GM13977 (cell line): ENCODE measurements around the gene CEBPG.

Source experiments
- DNase-seq: peaks from one replicate; pipeline ENCODE4 v3.0.0; 2012; ENCODE audit warnings: low spot score
- in situ Hi-C: fragments of 300-500 bp; cut with MboI; formaldehyde crosslinking; loops from one replicate; pipeline ENCODE4 v1.12.0; 2022; ENCODE audit warnings: low sequenced_read_pairs, low pct_unique_long_range_greater_than_20kb, mixed read lengths, inconsistent platforms; ENCODE audit not compliant: unreplicated experiment
- TF ChIP-seq, protein P1 (sequence below): IDR thresholded peaks from 2 replicates; pipeline ENCODE4 v1.5.1; 2012; ENCODE audit warnings: mild to moderate bottlenecking, control low read depth; ENCODE audit not compliant: insufficient read depth; ENCODE audit errors: extremely low read depth, missing control alignments

Gene CEBPG

DNA sequence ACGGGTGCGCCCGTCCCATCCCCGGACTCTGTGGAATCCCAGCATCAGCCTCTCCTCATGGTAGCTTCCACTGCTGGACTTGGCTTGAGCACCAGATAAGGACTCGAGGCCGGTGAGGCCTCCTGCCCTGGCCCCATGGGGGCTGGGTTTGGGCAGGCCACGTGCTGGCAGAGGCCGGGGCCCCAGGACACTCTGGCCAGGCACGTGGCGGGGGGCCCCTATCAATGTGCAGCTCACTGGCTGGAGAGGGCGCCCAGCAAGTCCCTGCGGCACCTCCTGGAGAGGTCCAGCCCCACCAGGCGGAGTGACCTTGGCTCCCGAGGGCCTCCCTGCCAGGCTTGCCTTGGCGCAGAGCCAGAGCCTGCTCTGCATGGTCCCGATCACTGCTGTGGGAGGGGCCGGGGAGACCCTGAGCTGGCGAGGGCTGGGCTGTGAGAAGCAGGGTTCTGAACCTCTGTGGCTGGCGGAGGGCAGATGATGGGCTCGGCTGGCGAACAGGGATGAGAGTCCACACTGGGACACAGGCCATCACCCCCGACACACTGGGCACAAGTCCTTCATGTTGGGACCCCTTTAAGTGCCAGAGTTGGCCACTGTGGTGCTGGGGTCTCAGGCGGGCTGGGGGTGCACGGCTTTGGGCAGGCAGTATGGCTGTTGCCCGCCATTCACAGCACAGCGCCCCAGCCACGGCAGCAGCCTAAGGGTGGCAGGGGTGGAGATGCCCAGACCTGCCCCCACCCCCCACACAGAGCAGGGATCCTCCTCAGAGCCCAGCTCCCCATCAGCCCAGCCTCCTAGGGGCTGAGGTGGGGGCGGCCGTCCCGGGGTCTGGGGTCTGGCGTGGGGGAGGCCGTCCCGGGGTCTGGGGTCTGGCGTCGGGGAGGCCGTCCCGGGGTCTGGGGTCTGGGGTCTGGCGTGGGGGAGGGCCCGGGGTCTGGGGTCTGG is 19.1 kb downstream of the CEBPG start:
- TF ChIP-seq, protein P1, sequence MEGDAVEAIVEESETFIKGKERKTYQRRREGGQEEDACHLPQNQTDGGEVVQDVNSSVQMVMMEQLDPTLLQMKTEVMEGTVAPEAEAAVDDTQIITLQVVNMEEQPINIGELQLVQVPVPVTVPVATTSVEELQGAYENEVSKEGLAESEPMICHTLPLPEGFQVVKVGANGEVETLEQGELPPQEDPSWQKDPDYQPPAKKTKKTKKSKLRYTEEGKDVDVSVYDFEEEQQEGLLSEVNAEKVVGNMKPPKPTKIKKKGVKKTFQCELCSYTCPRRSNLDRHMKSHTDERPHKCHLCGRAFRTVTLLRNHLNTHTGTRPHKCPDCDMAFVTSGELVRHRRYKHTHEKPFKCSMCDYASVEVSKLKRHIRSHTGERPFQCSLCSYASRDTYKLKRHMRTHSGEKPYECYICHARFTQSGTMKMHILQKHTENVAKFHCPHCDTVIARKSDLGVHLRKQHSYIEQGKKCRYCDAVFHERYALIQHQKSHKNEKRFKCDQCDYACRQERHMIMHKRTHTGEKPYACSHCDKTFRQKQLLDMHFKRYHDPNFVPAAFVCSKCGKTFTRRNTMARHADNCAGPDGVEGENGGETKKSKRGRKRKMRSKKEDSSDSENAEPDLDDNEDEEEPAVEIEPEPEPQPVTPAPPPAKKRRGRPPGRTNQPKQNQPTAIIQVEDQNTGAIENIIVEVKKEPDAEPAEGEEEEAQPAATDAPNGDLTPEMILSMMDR: no peak
- DNase-seq: peak; percentile 34
- in situ Hi-C loops: no loop called here

- TF ChIP-seq, protein P1: no peak
- in situ Hi-C loops: no loop called here
- no peak for DNase-seq
Observed at GRCh38 chr19:33393286-33394005, 19.9 kb downstream of the CEBPG start.

DNA sequence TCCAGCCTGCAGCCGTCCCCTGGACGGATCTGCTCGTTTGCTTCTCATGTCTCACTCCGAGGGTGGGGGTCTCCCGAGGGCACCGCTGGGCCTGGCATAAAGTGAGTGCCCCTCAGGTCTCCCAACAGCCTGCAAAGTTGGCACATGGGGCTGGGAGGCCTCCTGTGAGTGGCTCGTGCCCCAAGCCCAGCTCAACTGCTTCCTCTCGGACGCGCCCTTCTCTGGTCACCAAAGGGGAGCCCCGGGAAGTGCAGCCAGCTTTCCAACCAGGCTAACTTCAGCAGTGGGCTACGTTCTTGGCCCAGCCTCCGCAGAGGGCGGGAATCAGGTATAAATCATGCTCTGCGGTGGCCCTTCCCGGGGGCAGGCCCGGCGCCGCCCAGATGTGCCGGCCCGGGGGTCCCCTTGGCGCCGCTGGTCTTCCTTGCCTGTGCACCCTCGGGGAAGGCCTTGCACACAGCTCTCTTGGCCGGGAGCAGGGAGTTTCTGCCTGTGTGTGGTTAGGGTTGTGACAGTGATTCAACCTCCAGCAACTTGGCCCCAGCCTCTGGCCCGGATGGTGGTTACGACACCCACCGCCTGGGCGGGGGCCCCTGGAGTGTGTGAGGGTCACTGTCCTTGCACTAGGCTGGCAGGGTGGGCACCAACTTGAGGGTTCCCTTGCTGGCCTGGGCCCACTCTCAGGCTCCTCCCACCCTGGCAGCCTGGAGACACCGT is 20.7 kb downstream of the CEBPG start:
- TF ChIP-seq, protein P1: no peak
- in situ Hi-C loops: no loop called here
- no peak for DNase-seq

- TF ChIP-seq, protein P1: no peak
- in situ Hi-C loops: no loop called here
- DNase-seq: no peak
Observed at GRCh38 chr19:33394723-33395560, 21.4 kb downstream of the CEBPG start.

DNA sequence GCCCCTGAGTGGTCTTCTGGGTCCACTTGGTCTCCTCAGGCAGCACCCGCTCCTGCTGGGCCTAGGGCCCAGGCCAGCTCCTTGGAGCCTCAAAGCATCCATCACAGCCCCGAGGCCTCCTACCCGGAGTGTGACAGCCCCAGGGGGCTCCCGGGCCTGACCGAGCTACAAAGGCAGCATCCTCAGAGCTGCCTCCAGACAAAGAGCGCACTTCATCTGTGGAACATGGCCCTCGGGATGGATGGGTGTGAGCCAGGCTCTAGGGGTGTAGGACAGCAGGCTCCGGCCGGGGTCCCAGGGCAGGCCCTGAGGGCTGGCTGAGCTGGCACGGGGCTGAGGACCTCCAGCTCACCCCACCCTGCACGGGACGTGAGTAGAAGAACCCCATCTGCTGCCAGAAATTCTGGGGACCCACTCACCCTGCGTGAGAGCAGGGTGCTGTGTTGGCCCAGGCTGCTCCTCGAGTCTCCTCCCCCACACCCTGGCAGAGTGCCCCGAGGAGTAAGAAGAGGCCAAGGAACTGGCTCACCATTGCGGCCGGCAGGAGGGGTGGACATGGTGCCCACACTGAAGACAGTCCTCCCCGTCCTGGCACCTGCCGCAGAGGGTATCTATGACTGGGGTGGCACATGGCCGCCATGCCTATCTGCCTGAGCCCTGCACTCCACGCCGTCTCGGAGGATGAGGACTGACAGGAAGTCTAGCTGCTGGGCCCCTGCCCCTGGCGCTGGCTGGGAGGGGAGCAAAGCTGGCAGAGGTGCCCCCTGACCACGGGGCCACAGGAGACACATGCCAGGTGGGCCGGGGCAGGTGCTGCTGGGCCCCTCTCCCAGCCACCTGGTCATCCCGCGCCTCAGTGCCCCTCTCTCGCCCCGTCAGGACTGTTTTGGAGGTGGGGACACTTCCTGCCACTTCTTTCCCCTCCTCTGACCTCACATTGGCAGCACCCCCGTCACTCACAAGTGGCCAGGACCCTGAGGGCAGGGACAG is 22.3 kb downstream of the CEBPG start:
- no peak for DNase-seq
- TF ChIP-seq, protein P1: no peak
- in situ Hi-C loops: no loop called here
